IMR-90 (cell line): ENCODE measurements around the gene CEP170B. TPM values are rescaled to one million over a fixed set of nuclear protein-coding genes. Genes with fewer than 3 reads are reported as not detected.

Experiments used
- ATAC-seq: fragments of 200-7000 bp; cut with Tn5 transposase; 2 replicates; pipeline ENCODE4 v1.9.1; 2020; ENCODE audit warnings: low read depth, mild to moderate bottlenecking, moderate library complexity
- BruUV-seq: library from RNA; stranded (reverse); fragments of 400-500 nt; replicated peaks from 2 replicates; lab custom pipeline; 2021; lab: Mats Ljungman, UMichigan
- CTCF ChIA-PET: fragments of 300-600 bp; formaldehyde crosslinking; extraction: SDS; loops from one replicate; lab custom pipeline; 2021; ENCODE audit warnings: antibody characterized with exemption; lab: Yijun Ruan, JAX
- POLR2A ChIA-PET: fragments of 300-600 bp; sonication (Branson Sonifier 250); formaldehyde crosslinking; loops from one replicate; lab custom pipeline; 2022; ENCODE audit warnings: antibody characterized with exemption; ENCODE audit not compliant: unreplicated experiment; lab: Charles Lee
- DNase-seq: peaks from one replicate; pipeline ENCODE4 v3.0.0; 2013
- H2AFZ ChIP-seq: replicated peaks from 2 replicates; pipeline ENCODE3; 2013; ENCODE audit warnings: low read length, mild to moderate bottlenecking; ENCODE audit not compliant: poor library complexity
- H2AK5ac ChIP-seq: 2 replicates; pipeline ENCODE4 v1.6.1; 2013; ENCODE audit warnings: low read depth, low read length, inconsistent platforms
- H2AK9ac ChIP-seq: replicated peaks from 2 replicates; pipeline ENCODE3; 2013; ENCODE audit warnings: mild to moderate bottlenecking, low read depth, low read length, moderate library complexity; ENCODE audit not compliant: poor library complexity
- H2BK120ac ChIP-seq: 2 replicates; pipeline ENCODE4 v1.6.1; 2013; ENCODE audit warnings: low read depth, low read length, inconsistent platforms
- H2BK15ac ChIP-seq: 3 replicates; pipeline ENCODE4 v1.6.1; 2013; ENCODE audit warnings: low read depth, low read length, inconsistent platforms
- H2BK20ac ChIP-seq: 2 replicates; pipeline ENCODE4 v1.6.1; 2013; ENCODE audit warnings: low read depth, mild to moderate bottlenecking, inconsistent platforms, low read length, moderate library complexity
- H2BK5ac ChIP-seq: 2 replicates; pipeline ENCODE4 v1.6.1; 2013; ENCODE audit warnings: mild to moderate bottlenecking, low read depth, low read length, inconsistent platforms; ENCODE audit not compliant: poor library complexity, severe bottlenecking
- H3K14ac ChIP-seq: replicated peaks from 2 replicates; pipeline ENCODE4 v1.6.1; 2013; ENCODE audit warnings: low read depth, low read length, inconsistent platforms
- H3K18ac ChIP-seq: 2 replicates; pipeline ENCODE4 v1.6.1; 2013; ENCODE audit warnings: low read depth, low read length, control low read depth
- H3K23ac ChIP-seq: 2 replicates; pipeline ENCODE4 v1.6.1; 2013; ENCODE audit warnings: low read depth, low read length, inconsistent platforms
- H3K27ac ChIP-seq: 2 replicates; pipeline ENCODE4 v1.5.1; 2013; ENCODE audit warnings: mild to moderate bottlenecking, control low read depth, low read length; ENCODE audit not compliant: insufficient read depth
- H3K27me3 ChIP-seq: 2 replicates; pipeline ENCODE4 v1.6.1; 2013; ENCODE audit warnings: low read length; ENCODE audit not compliant: control insufficient read depth, insufficient read depth
- H3K36me3 ChIP-seq: 2 replicates; pipeline ENCODE4 v1.6.1; 2013; ENCODE audit warnings: low read length, mixed read lengths; ENCODE audit not compliant: control insufficient read depth, insufficient read depth
- H3K4ac ChIP-seq: 2 replicates; pipeline ENCODE4 v1.6.1; 2013; ENCODE audit warnings: low read depth, low read length, inconsistent platforms
- H3K4me1 ChIP-seq: 2 replicates; pipeline ENCODE4 v1.6.1; 2013; ENCODE audit warnings: low read length, mixed read lengths; ENCODE audit not compliant: control insufficient read depth, insufficient read depth
- H3K4me2 ChIP-seq: 2 replicates; pipeline ENCODE4 v1.6.1; 2013; ENCODE audit warnings: low read depth, mild to moderate bottlenecking, control low read depth, low read length, moderate library complexity
- H3K4me3 ChIP-seq: 2 replicates; pipeline ENCODE4 v1.5.1; 2013; ENCODE audit warnings: low read depth, mild to moderate bottlenecking, control low read depth, low read length, moderate library complexity; ENCODE audit not compliant: insufficient read depth
- H3K56ac ChIP-seq: 2 replicates; pipeline ENCODE4 v1.6.1; 2013; ENCODE audit warnings: low read length, inconsistent platforms; ENCODE audit not compliant: insufficient read depth; ENCODE audit errors: extremely low read depth
- H3K79me1 ChIP-seq, 2 experiments: 2 replicates each; pipeline ENCODE4 v1.6.1; 2013; ENCODE audit warnings: low read length in 2 of 2, inconsistent platforms in 1 of 2, low read depth in 1 of 2
- H3K9ac ChIP-seq: 2 replicates; pipeline ENCODE4 v1.6.1; 2013; ENCODE audit warnings: low read depth, low read length, control low read depth
- H3K9me1 ChIP-seq: 2 replicates; pipeline ENCODE4 v1.6.1; 2013; ENCODE audit warnings: low read length, inconsistent platforms; ENCODE audit not compliant: insufficient read depth
- H3K9me3 ChIP-seq: 2 replicates; pipeline ENCODE4 v1.6.1; 2013; ENCODE audit warnings: low read length; ENCODE audit not compliant: control insufficient read depth, insufficient read depth
- H4K20me1 ChIP-seq: 2 replicates; pipeline ENCODE4 v1.6.1; 2013; ENCODE audit warnings: low read length, inconsistent platforms; ENCODE audit not compliant: insufficient read depth
- H4K5ac ChIP-seq: 2 replicates; pipeline ENCODE4 v1.6.1; 2013; ENCODE audit warnings: mild to moderate bottlenecking, low read depth, low read length, control low read depth
- H4K8ac ChIP-seq, 2 experiments: 2 replicates each; pipeline ENCODE4 v1.6.1; 2013; ENCODE audit warnings: low read depth in 2 of 2, low read length in 2 of 2, control low read depth in 1 of 2, inconsistent platforms in 1 of 2
- H4K91ac ChIP-seq: 2 replicates; pipeline ENCODE4 v1.6.1; 2013; ENCODE audit warnings: low read depth, low read length, inconsistent platforms; ENCODE audit not compliant: insufficient read depth
- CTCF ChIP-seq: conservative IDR thresholded peaks from 2 replicates; pipeline ENCODE4 v1.5.1; 2012; ENCODE audit warnings: mild to moderate bottlenecking, low read depth, low read length, improper control_type of control experiment
- ELK1 ChIP-seq: fragments of 150-350 bp; IDR thresholded peaks from 2 replicates; pipeline ENCODE4 v1.6.1; 2016; ENCODE audit warnings: low read depth, mild to moderate bottlenecking, low read length, moderate library complexity, borderline replicate concordance
- MAFK ChIP-seq: IDR thresholded peaks from 2 replicates; pipeline ENCODE4 v1.6.1; 2012; ENCODE audit warnings: low read depth, low read length, improper control_type of control experiment
- NFE2L2 ChIP-seq: fragments of 150-350 bp; IDR thresholded peaks from 2 replicates; pipeline ENCODE4 v1.6.1; 2016; ENCODE audit warnings: low read depth, mild to moderate bottlenecking, low read length
- POLR2A ChIP-seq: IDR thresholded peaks from 2 replicates; pipeline ENCODE4 v1.6.1; 2012; ENCODE audit warnings: mild to moderate bottlenecking, low read depth, low read length
- RAD21 ChIP-seq: IDR thresholded peaks from 2 replicates; pipeline ENCODE4 v1.6.1; 2012; ENCODE audit warnings: low read length, improper control_type of control experiment
- RFX5 ChIP-seq: IDR thresholded peaks from 2 replicates; pipeline ENCODE4 v1.8.0; 2012; ENCODE audit warnings: low read depth, mild to moderate bottlenecking, low read length, moderate library complexity
- SMC3 ChIP-seq: fragments of 150-350 bp; IDR thresholded peaks from 2 replicates; pipeline ENCODE4 v1.6.1; 2016; ENCODE audit warnings: low read depth, mild to moderate bottlenecking, antibody characterized with exemption, low read length, moderate library complexity
- WGBS, 2 experiments: methylation state at CpG; one replicate each; pipeline versions ENCODE4 v1.1.5 to v1.1.7; 2013; ENCODE audit warnings: missing lambda C conversion rate in 2 of 2; ENCODE audit not compliant: insufficient read length in 1 of 2; ENCODE audit errors: extremely low coverage in 2 of 2; 5-methylcytosine and 5-hydroxymethylcytosine counted together
- dilution Hi-C: fragments of 300-500 bp; cut with HindIII; formaldehyde crosslinking; loops from one replicate; pipeline ENCODE4 v1.14.3; 2018; ENCODE audit warnings: low sequenced_read_pairs; ENCODE audit not compliant: unreplicated experiment
- in situ Hi-C: fragments of 300-500 bp; cut with MboI; formaldehyde crosslinking; loops from 3 replicates; pipeline ENCODE4 v1.14.3; 2019; ENCODE audit warnings: low sequenced_read_pairs, inconsistent platforms, mixed read lengths
- intact Hi-C: fragments of 100-400 bp; cut with micrococcal nuclease; formaldehyde crosslinking; loops from 2 replicates; pipeline ENCODE4 v1.10.0; 2022
- polyA plus RNA-seq, 3 experiments: library from polyadenylated mRNA; depleted of rRNA; stranded (reverse); fragments of >200 nt; gene quantifications; 2 replicates each; pipeline ENCODE4 v1.2.3, GENCODE V29; 2012; ENCODE audit warnings: low replicate concordance in 1 of 3
- total RNA-seq: library from RNA; depleted of rRNA; stranded (reverse); fragments of >200 nt; gene quantifications from 2 replicates; pipeline ENCODE4 v1.2.3, GENCODE V29; 2012

The CEP170B gene
- total and polyA plus RNA-seq, 2 of the 4 experiments (the other 2 are of a cell fraction), result 3.6 to 13.1 TPM

GRCh38 chr14:104871145-104871655 lies 6.1 kb downstream of the CEP170B start:
- no peak for ATAC-seq
- intact Hi-C loops, result no loop called here
- Histone ChIP-seq H2BK5ac (no peak overlapping the region), H3K14ac (no peak overlapping the region), H3K4me1 (peaks cover 18% of the 10 kb centered on the region), H3K4ac (no peak overlapping the region), H4K91ac (no peak overlapping the region), H3K18ac (no peak overlapping the region), H3K9me3 (no peaks in the 10 kb centered on the region; the same call in 1 of the 2 replicates), H3K56ac (no peak overlapping the region), H3K36me3 (peaks cover 5% of the 10 kb centered on the region; the same call in 1 of the 2 replicates), H3K9ac (no peak overlapping the region), H3K4me3 (no peak overlapping the region), H3K23ac (no peak overlapping the region), H2BK120ac (no peak overlapping the region), H3K27ac (no peak overlapping the region), H2AK9ac (no peak overlapping the region), H3K27me3 (no peaks in the 10 kb centered on the region), H3K4me2 (no peak overlapping the region), H2AK5ac (no peak overlapping the region), H4K20me1 (peaks cover 93% of the 10 kb centered on the region), H4K5ac (no peak overlapping the region), H2BK20ac (no peak overlapping the region), H2BK15ac (no peak overlapping the region), H4K8ac (no peak overlapping the region), H2AFZ (no peak overlapping the region), H3K9me1 (peaks cover 24% of the 10 kb centered on the region), H3K79me1 (peaks cover 30 to 88% of the 10 kb centered on the region in 2 experiments)
- TF ChIP-seq RAD21 (no peak), CTCF (no peak), ELK1 (no peak), RFX5 (no peak), POLR2A (no peak), SMC3 (no peak), MAFK (no peak), NFE2L2 (no peak)
- in situ Hi-C loops, result no loop called here
- dilution Hi-C loops, result no loop called here
- POLR2A ChIA-PET, result no interaction called here
- no peak for DNase-seq
- no TSS peak for BruUV-seq
- 93% methylated on average over 6 of the region's 15 CpGs; no CpG with 5 or more reads in 1 of the 2 experiments for WGBS, 2 experiments
- CTCF ChIA-PET, result no interaction called here
